HL-60 (cell line): Measurements from ENCODE around the gene DIAPH3.

Experiments
- DNase-seq, 2 experiments: peaks; one replicate each; pipeline ENCODE4 v3.0.0-alpha.2; 2010 to 2020; ENCODE audit warnings: low read depth in 1 of 2, low spot score in 1 of 2
- H3K27ac ChIP-seq: fragments of 250-450 bp; sonication (Bioruptor Pico); replicated peaks from 2 replicates; pipeline ENCODE4 v1.5.1; 2020; ENCODE audit warnings: mild to moderate bottlenecking, moderate library complexity
- H3K27me3 ChIP-seq: fragments of 250-450 bp; sonication (Bioruptor Pico); 2 replicates; pipeline ENCODE4 v1.5.1; 2021; ENCODE audit warnings: mild to moderate bottlenecking, moderate library complexity; ENCODE audit not compliant: insufficient read depth, poor library complexity, severe bottlenecking
- H3K4me3 ChIP-seq: replicated peaks from 2 replicates; pipeline ENCODE4 v1.5.1; 2011; ENCODE audit warnings: mild to moderate bottlenecking, control low read depth, low read length; ENCODE audit not compliant: insufficient read depth
- CTCF ChIP-seq: IDR thresholded peaks from one replicate; pipeline ENCODE4 v1.5.1; 2011; ENCODE audit warnings: low read length, control low read depth, inconsistent platforms; ENCODE audit not compliant: insufficient read depth
- GABPA ChIP-seq: IDR thresholded peaks from 2 replicates; pipeline ENCODE4 v1.6.1; 2012; ENCODE audit warnings: low read depth
- POLR2AphosphoS5 ChIP-seq: IDR thresholded peaks from 2 replicates; pipeline ENCODE4 v1.6.1; 2012; ENCODE audit warnings: low read depth
- SPI1 ChIP-seq: IDR thresholded peaks from 2 replicates; pipeline ENCODE4 v1.6.1; 2012; ENCODE audit warnings: low read depth, mild to moderate bottlenecking, borderline replicate concordance
- TF ChIP-seq, protein P1 (sequence below): IDR thresholded peaks from 2 replicates; pipeline ENCODE4 v1.6.1; 2012; ENCODE audit warnings: low read depth; ENCODE audit not compliant: insufficient replicate concordance

The DIAPH3 gene

DNA sequence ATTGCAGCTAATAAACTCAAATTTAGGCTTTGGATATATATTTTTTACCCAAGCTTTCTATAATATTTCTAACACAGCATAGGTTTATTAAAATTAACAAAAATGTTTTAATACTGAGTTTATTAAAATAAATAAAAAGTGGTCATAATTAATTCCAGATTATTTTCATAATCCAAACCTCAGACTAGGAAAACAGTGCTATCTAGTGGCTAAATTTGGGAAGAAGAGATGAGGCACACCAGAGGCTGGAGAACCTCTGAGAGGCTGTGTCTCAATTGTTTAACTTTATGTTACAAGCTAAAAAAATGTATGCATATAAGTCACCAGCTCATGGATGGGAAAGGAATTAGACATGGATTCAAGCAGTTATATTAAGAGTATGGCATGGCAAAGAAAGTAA is 392.5 kb downstream of the DIAPH3 start:
- TF ChIP-seq GABPA = no peak
- TF ChIP-seq POLR2AphosphoS5 = no peak
- no peak for TF ChIP-seq SPI1
- TF ChIP-seq, protein P1, sequence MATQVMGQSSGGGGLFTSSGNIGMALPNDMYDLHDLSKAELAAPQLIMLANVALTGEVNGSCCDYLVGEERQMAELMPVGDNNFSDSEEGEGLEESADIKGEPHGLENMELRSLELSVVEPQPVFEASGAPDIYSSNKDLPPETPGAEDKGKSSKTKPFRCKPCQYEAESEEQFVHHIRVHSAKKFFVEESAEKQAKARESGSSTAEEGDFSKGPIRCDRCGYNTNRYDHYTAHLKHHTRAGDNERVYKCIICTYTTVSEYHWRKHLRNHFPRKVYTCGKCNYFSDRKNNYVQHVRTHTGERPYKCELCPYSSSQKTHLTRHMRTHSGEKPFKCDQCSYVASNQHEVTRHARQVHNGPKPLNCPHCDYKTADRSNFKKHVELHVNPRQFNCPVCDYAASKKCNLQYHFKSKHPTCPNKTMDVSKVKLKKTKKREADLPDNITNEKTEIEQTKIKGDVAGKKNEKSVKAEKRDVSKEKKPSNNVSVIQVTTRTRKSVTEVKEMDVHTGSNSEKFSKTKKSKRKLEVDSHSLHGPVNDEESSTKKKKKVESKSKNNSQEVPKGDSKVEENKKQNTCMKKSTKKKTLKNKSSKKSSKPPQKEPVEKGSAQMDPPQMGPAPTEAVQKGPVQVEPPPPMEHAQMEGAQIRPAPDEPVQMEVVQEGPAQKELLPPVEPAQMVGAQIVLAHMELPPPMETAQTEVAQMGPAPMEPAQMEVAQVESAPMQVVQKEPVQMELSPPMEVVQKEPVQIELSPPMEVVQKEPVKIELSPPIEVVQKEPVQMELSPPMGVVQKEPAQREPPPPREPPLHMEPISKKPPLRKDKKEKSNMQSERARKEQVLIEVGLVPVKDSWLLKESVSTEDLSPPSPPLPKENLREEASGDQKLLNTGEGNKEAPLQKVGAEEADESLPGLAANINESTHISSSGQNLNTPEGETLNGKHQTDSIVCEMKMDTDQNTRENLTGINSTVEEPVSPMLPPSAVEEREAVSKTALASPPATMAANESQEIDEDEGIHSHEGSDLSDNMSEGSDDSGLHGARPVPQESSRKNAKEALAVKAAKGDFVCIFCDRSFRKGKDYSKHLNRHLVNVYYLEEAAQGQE = no peak
- no peak for TF ChIP-seq CTCF
- H3K27ac ChIP-seq = no peak overlapping the region
- no peak overlapping the region for H3K4me3 ChIP-seq
- no peaks in the 10 kb centered on the region for H3K27me3 ChIP-seq
- DNase-seq = no peak

GRCh38 chr13:59770451-59770850 is 393.3 kb downstream of the DIAPH3 start:
- no peak for TF ChIP-seq CTCF
- no peak for TF ChIP-seq SPI1
- no peak for TF ChIP-seq GABPA
- TF ChIP-seq POLR2AphosphoS5 = no peak
- TF ChIP-seq, protein P1 = no peak
- DNase-seq = no peak
- Histone ChIP-seq H3K27me3 (no peaks in the 10 kb centered on the region), H3K27ac (no peak overlapping the region), H3K4me3 (no peak overlapping the region)

GRCh38 chr13:59766236-59766635 is 397.5 kb downstream of the DIAPH3 start:
- no peak overlapping the region for H3K4me3 ChIP-seq
- TF ChIP-seq, protein P1 = no peak
- TF ChIP-seq POLR2AphosphoS5 (no peak), GABPA (no peak), CTCF (no peak), SPI1 (no peak)
- no peak overlapping the region for H3K27ac ChIP-seq
- H3K27me3 ChIP-seq = no peaks in the 10 kb centered on the region
- no peak for DNase-seq
